Keratinocyte (primary cell): ENCODE measurements around the gene ZBTB38. TPM values are rescaled to one million over a fixed set of nuclear protein-coding genes. Genes with fewer than 3 reads are reported as not detected.
A peak's percentile ranks its signal among the peaks of the same experiment; 100 is the strongest.

Experiments used
- DNase-seq: peaks from one replicate; pipeline ENCODE4 v3.0.0-alpha.2; 2011; ENCODE audit warnings: low read depth, missing footprints, low spot score
- FAIRE-seq: peaks from 2 replicates; lab custom pipeline; 2011; peaks lifted over from hg19 to GRCh38; lab: Jason Lieb, UNC
- H2AFZ ChIP-seq: 2 replicates; pipeline ENCODE4 v1.6.0; 2012; ENCODE audit warnings: low read length, control low read depth, inconsistent platforms; ENCODE audit not compliant: control insufficient read depth
- H3K27ac ChIP-seq: 2 replicates; pipeline ENCODE4 v1.5.1; 2011; ENCODE audit warnings: low read length; ENCODE audit not compliant: control insufficient read depth, insufficient read depth
- H3K27me3 ChIP-seq: 3 replicates; pipeline ENCODE4 v1.6.0; 2011; ENCODE audit warnings: low read length; ENCODE audit not compliant: control insufficient read depth, insufficient read depth; ENCODE audit errors: extremely low read depth
- H3K36me3 ChIP-seq, 2 experiments: 2 replicates in 1 of 2; 3 replicates in 1 of 2; pipeline ENCODE4 v1.5.1; 2011; ENCODE audit warnings: low read length in 2 of 2, mild to moderate bottlenecking in 1 of 2; ENCODE audit not compliant: control insufficient read depth in 2 of 2, insufficient read depth in 2 of 2; ENCODE audit errors: extremely low read depth in 1 of 2
- H3K4me1 ChIP-seq: 3 replicates; pipeline ENCODE4 v1.5.1; 2011; ENCODE audit warnings: low read length; ENCODE audit not compliant: control insufficient read depth, insufficient read depth; ENCODE audit errors: extremely low read depth
- H3K4me2 ChIP-seq: 3 replicates; pipeline ENCODE4 v1.6.0; 2011; ENCODE audit warnings: low read depth, low read length; ENCODE audit not compliant: control insufficient read depth, insufficient read depth; ENCODE audit errors: extremely low read depth
- H3K4me3 ChIP-seq, 3 experiments: fragments of 200-600 bp in 1 of 3; sonication (generic) in 1 of 3; 2 replicates in 2 of 3; 3 replicates in 1 of 3; pipeline ENCODE4 v1.5.1; 2011 to 2016; ENCODE audit warnings: low read length in 3 of 3, mild to moderate bottlenecking in 3 of 3, control low read depth in 2 of 3, inconsistent platforms in 1 of 3, low read depth in 1 of 3, mixed read lengths in 1 of 3, mixed run types in 1 of 3, moderate library complexity in 1 of 3; ENCODE audit not compliant: control insufficient read depth in 2 of 3, insufficient read depth in 2 of 3; ENCODE audit errors: extremely low read depth in 1 of 3
- H3K79me2 ChIP-seq: 2 replicates; pipeline ENCODE4 v1.6.0; 2012; ENCODE audit warnings: low read length; ENCODE audit not compliant: control insufficient read depth, insufficient read depth
- H3K9ac ChIP-seq: 3 replicates; pipeline ENCODE4 v1.6.0; 2011; ENCODE audit warnings: low read length; ENCODE audit not compliant: control insufficient read depth, insufficient read depth; ENCODE audit errors: extremely low read depth
- H3K9me1 ChIP-seq: 3 replicates; pipeline ENCODE4 v1.6.0; 2011; ENCODE audit warnings: low read length; ENCODE audit not compliant: control insufficient read depth, insufficient read depth; ENCODE audit errors: extremely low read depth
- H3K9me3 ChIP-seq: 2 replicates; pipeline ENCODE4 v1.5.1; 2012; ENCODE audit warnings: low read depth, low read length; ENCODE audit not compliant: control insufficient read depth
- H4K20me1 ChIP-seq: 3 replicates; pipeline ENCODE4 v1.6.0; 2011; ENCODE audit warnings: low read length; ENCODE audit not compliant: control insufficient read depth, insufficient read depth; ENCODE audit errors: extremely low read depth
- EZH2 ChIP-seq: IDR thresholded peaks from one replicate; pipeline ENCODE4 v1.6.1; 2012; ENCODE audit warnings: inconsistent platforms, mild to moderate bottlenecking, low read length, moderate library complexity
- dilution Hi-C: fragments of 300-500 bp; cut with MboI; formaldehyde crosslinking; loops from one replicate; pipeline ENCODE4 v1.7.0; 2020; ENCODE audit warnings: low sequenced_read_pairs; ENCODE audit not compliant: extremely low pct_ligation_motif_present
- polyA plus RNA-seq, 5 experiments: library from polyadenylated mRNA; depleted of rRNA in 3 of 5; stranded (reverse) in 3 of 5; stranded (forward) in 1 of 5; unstranded in 1 of 5; fragments of >200 nt; gene quantifications; 1 replicate in 1 of 5; 2 replicates in 3 of 5; 3 replicates in 1 of 5; pipeline versions ENCODE4 v1.2.1 to v1.2.3, GENCODE V29; 2011 to 2012; ENCODE audit warnings: missing spikeins in 2 of 5, low read depth in 1 of 5, low replicate concordance in 1 of 5
- TF ChIP-seq, protein P1 (sequence below), 3 experiments: IDR thresholded peaks in 1 of 3; conservative IDR thresholded peaks in 1 of 3; optimal IDR thresholded peaks in 1 of 3; 2 replicates in 2 of 3; 3 replicates in 1 of 3; pipeline versions ENCODE3 to v1.5.1; 2011; ENCODE audit warnings: low read length in 3 of 3, mild to moderate bottlenecking in 3 of 3, moderate library complexity in 2 of 3, control low read depth in 1 of 3, inconsistent platforms in 1 of 3; ENCODE audit not compliant: insufficient read depth in 2 of 3; ENCODE audit errors: extremely low read depth in 1 of 3

The ZBTB38 gene
- polyA plus RNA-seq, 1 donor (not counting 4 experiments of a cell fraction or from before 2014, with no cell fraction given): 34.9 TPM

DNA sequence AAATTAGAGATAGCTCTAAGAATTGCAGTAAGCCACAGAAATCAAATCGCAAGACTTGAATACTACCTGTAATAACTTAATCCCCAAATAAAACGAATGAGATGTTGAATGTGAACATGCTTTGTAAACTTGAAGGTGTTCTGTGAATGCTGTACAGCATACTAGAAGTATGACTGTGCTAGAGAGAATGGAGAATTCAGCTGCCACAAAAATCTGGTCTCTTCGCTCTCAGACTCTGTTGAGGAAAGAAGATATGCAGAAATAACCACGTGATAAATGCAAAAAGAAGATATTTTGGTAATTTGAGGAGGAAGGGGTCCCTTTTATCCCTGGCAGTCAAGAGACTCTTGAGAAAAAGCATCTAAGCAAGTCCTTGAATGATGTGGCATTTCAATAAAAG is 37.3 kb downstream of the ZBTB38 start:
- Histone ChIP-seq H3K4me3 (peak overlapping the region in 2 of 3 experiments; percentile 22 to 27), H3K36me3 (peaks cover 13 to 23% of the 10 kb centered on the region in 2 experiments), H3K27me3 (no peaks in the 10 kb centered on the region), H3K9ac (no peak overlapping the region), H3K9me1 (no peaks in the 10 kb centered on the region), H2AFZ (no peak overlapping the region), H4K20me1 (no peaks in the 10 kb centered on the region), H3K27ac (peak overlapping the region; percentile 78), H3K4me2 (peak overlapping the region; percentile 82), H3K79me2 (peaks cover 42% of the 10 kb centered on the region), H3K9me3 (no peaks in the 10 kb centered on the region), H3K4me1 (peaks cover 81% of the 10 kb centered on the region)
- DNase-seq (no peak), FAIRE-seq (no peak)
- TF ChIP-seq, protein P1, sequence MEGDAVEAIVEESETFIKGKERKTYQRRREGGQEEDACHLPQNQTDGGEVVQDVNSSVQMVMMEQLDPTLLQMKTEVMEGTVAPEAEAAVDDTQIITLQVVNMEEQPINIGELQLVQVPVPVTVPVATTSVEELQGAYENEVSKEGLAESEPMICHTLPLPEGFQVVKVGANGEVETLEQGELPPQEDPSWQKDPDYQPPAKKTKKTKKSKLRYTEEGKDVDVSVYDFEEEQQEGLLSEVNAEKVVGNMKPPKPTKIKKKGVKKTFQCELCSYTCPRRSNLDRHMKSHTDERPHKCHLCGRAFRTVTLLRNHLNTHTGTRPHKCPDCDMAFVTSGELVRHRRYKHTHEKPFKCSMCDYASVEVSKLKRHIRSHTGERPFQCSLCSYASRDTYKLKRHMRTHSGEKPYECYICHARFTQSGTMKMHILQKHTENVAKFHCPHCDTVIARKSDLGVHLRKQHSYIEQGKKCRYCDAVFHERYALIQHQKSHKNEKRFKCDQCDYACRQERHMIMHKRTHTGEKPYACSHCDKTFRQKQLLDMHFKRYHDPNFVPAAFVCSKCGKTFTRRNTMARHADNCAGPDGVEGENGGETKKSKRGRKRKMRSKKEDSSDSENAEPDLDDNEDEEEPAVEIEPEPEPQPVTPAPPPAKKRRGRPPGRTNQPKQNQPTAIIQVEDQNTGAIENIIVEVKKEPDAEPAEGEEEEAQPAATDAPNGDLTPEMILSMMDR (optimal IDR thresholded peaks at IDR 0.05 in 1 of 3, IDR thresholded peaks at IDR 0.05 in 1 of 3, conservative IDR thresholded peaks at IDR 0.05 in 1 of 3; ENCODE audit: extremely low read depth in 1 of 3, insufficient read depth in 2 of 3, low read length in 3 of 3): no peak
- no peak for TF ChIP-seq EZH2
- dilution Hi-C loops: no loop called here

DNA sequence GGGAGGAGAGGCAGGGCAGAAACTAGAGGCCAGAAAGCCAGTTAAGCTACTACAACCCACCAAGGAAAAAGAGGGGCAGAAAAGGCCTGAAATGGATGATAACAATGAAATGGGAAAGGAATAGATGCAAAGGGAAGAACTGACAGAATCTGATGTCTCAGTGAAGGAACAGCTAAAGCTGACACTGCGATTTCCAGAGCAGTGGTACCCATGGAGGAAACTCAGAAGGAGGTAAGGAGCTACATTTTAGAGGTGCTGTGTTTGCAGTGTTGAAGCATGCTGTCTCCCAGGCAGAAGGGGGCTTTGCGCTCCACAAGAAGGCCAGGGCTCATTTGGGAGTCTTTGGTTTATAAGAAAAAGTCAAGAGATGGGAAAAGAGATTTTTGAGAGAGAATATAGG is 38.0 kb downstream of the ZBTB38 start:
- Histone ChIP-seq H3K4me2 (peak overlapping the region; percentile 4), H3K27ac (peak overlapping the region; percentile 78), H3K9me3 (no peaks in the 10 kb centered on the region), H3K9me1 (no peaks in the 10 kb centered on the region), H3K4me1 (peaks cover 81% of the 10 kb centered on the region), H3K27me3 (no peaks in the 10 kb centered on the region), H3K79me2 (peaks cover 46% of the 10 kb centered on the region), H4K20me1 (no peaks in the 10 kb centered on the region), H3K4me3 (no peak overlapping the region), H3K36me3 (peaks cover 13 to 23% of the 10 kb centered on the region in 2 experiments), H3K9ac (peak overlapping the region; percentile 2), H2AFZ (no peak overlapping the region)
- FAIRE-seq: no peak
- no peak for DNase-seq
- dilution Hi-C loops: no loop called here
- no peak for TF ChIP-seq EZH2
- TF ChIP-seq, protein P1 (optimal IDR thresholded peaks at IDR 0.05 in 1 of 3, IDR thresholded peaks at IDR 0.05 in 1 of 3, conservative IDR thresholded peaks at IDR 0.05 in 1 of 3; ENCODE audit: extremely low read depth in 1 of 3, insufficient read depth in 2 of 3, low read length in 3 of 3): no peak
